HG03045 (cell line): ENCODE data around the gene DEFB118.
"Not testable (repeated sequence)": the region's sequence is repeated elsewhere in the genome, so short reads cannot be mapped to it uniquely, and the experiment has no call there.

Experiments used
- ATAC-seq: cut with Tn5 transposase; IDR thresholded peaks from one replicate; pipeline ENCODE4 v1.9.1; 2021; ENCODE audit warnings: mild to moderate bottlenecking, moderate library complexity; ENCODE audit not compliant: unreplicated experiment

The DEFB118 gene, protein sequence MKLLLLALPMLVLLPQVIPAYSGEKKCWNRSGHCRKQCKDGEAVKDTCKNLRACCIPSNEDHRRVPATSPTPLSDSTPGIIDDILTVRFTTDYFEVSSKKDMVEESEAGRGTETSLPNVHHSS

GRCh38 chr20:31368301-31368700 lies at the start of gene DEFB118:
Gene DEFB118, plus strand, starts transcription at chr20:31368601. Its CDS starts 50 bp downstream, at chr20:31368651.
- no peak for ATAC-seq

GRCh38 chr20:31322504-31322903 lies 45.9 kb upstream of the DEFB118 start:
- ATAC-seq: no peak

- ATAC-seq: no peak
These were observed 37.5 kb upstream of the DEFB118 start for GRCh38 chr20:31330893-31331292.

GRCh38 chr20:31341470-31341869 lies 26.9 kb upstream of the DEFB118 start:
- ATAC-seq: no peak

- no peak for ATAC-seq
These were observed 12.4 kb upstream of the DEFB118 start for GRCh38 chr20:31355981-31356380.

DNA sequence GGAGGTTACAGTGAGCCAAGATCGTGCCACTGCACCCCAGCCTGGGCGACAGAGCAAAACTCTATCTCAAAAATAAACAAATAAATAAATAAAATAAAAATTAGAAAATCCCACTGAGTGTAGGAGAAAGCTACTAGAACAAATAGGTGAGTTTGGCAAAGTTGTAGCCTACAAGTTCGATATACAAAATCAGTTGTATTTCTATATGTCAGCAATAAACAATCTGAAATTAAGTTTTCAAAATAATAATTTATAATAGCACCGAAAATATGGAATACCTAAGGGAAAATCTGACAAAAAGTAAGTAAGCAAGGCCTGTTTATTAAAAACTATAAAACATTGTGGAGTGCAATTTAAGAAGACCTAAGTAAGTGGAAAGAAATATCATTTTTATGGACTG lies 5.1 kb upstream of the DEFB118 start:
- no peak for ATAC-seq

DNA sequence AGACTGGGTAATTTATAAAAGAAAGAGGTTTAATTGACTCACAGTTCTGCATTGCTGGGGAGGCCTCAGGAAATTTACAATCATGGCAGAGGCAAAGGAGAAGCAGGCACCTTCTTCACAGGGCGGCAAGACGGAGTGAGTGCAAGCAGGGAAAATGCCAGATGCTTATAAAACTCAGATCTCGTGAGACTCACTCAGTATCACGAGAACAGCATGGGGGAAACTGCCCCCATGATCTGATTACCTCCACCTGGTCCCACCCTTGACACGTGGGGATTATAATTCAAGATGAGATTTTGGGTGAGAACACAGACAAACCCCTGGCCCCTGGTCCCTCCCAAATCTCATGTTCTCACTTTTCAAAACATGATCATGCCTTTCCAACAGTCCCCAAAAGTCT lies 4.1 kb upstream of the DEFB118 start:
- not testable (repeated sequence) for ATAC-seq

DNA sequence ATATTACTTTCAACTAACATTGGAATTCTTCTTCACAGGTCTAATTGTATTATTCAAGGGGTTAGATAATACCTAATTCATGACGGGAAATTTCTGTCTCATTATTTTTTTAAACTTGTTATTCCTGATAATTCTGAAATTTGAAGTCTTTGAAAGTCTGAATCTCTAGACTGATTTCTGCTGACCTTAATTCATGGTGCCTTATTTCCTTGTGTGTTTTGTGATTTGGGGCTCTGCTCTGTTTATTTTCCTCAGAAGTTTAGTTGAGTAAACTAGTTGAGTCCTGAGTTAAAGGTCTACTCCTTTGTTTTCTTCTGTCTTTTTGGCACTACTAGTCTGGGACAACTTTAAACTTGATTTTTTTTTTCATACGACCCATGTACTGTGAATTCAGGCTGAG lies 5.9 kb downstream of the DEFB118 start:
- no peak for ATAC-seq

GRCh38 chr20:31390490-31390889 lies 22.1 kb downstream of the DEFB118 start, which contains the start of gene DEFB119:
Gene DEFB119, minus strand, starts transcription at chr20:31390590. Its CDS starts 107 bp downstream, at chr20:31390483.
- ATAC-seq: no peak

GRCh38 chr20:31392836-31393235 lies 24.4 kb downstream of the DEFB118 start:
- ATAC-seq: no peak

DNA sequence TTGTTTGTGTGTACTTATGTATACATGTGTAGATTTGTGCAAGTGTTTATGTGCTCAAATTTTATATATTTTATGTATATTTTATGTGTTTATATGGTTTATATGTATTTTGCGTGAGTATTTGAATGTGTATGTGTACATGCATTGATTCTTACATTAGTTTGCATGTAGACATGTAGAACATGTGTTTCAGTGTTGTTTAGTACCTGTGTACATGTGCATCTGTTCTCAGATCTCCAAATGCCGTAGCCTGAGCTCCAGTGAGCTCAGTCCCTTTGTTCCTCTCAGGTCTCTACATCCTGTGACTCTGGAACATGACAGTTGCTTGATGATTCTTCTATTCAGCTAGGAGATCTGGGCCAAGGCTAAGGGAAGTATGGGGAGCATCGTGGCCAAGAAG lies 26.5 kb downstream of the DEFB118 start:
- no peak for ATAC-seq

GRCh38 chr20:31403886-31404285 lies 35.5 kb downstream of the DEFB118 start:
- no peak for ATAC-seq

DNA sequence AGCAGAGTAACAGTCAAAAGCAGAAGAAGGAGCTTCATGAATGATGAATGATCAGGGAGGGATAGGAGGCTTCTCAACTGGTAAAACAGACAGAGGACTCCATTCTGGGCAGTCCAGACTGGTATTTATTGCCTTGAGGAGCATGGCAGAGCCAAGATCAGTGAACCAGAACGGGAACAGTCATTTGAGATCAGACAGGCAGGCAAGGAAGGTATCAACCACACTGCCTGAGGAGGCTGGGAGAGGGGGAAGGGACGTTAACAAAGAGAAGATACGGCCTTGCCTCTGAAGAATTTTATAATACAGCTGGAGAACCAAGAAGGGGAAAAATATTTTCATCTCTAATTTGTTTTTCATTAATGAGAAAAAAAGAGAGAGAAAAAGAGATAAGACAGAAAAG lies 37.7 kb downstream of the DEFB118 start, which contains the start of gene DEFB121:
TSS of gene DEFB121 (minus strand) at position 101 of the 400 bp plus-strand sequence. CDS start at position 38, 63 bp downstream.
- no peak for ATAC-seq

- no peak for ATAC-seq
These were observed 41.6 kb downstream of the DEFB118 start for GRCh38 chr20:31410011-31410410.

DNA sequence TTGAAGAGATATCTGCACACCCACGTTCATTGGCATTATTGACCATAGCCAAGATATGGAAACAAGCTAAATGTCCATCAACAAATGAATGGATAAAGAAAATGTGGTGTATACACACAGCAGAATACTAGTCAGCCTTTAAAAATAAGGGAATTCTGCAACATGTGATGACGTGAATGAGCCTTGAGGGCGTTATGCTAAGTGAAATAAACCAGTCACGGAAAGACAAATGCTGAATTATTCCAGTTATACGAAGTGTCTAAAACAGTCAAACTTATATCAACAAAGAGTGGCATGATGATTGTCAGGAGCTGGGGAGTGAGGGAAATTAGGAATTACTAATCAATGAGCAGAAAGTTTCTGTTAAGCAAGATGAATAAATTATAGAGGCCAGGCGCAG lies 46.0 kb downstream of the DEFB118 start:
- ATAC-seq: no peak

GRCh38 chr20:31415653-31416052 lies 47.3 kb downstream of the DEFB118 start:
- no peak for ATAC-seq

DNA sequence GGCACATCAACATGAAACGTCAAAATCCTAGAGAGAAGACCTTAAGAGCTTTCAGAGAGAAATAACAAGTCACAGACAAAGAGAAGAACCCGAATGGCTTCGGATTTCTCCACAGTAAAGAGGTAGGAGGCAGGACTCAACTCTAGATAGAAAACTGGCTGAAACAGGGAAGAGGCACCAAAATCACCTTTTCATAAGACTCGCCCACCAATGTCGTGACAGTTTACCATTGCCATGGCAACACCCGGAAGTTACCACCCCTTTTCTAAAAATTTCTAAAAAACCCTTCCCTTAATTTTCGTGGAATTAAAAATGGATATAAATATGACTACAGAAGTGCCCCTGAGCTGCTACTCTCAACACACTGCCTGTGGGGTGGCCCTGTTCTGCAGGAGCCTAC lies 49.9 kb downstream of the DEFB118 start:
- ATAC-seq: no peak
